Spleen (tissue), 7 donors: ENCODE measurements around the gene RASA3.

Experiments used
- CTCF ChIP-seq, 11 experiments: fragments of 200-600 bp in 7 of 11; fragments of 450-650 bp in 4 of 11; sonication (generic) in 4 of 11; IDR thresholded peaks in 8 of 11; conservative IDR thresholded peaks in 3 of 11; 1 replicate in 7 of 11; 2 replicates in 4 of 11; pipeline versions ENCODE4 v1.4.0 to v1.8.0; 2016 to 2021; ENCODE audit warnings: antibody characterized with exemption in 11 of 11, inconsistent platforms in 4 of 11, mild to moderate bottlenecking in 1 of 11
- POLR2A ChIP-seq, 3 donors: fragments of 450-650 bp; IDR thresholded peaks; one replicate each; pipeline ENCODE4 v1.5.1; 2017; ENCODE audit warnings: antibody characterized with exemption in 3 of 3, mild to moderate bottlenecking in 1 of 3
- donor health status: DM: no; HTN: no; CAD: no; lungs with moderate emphysema.
- donor health status: DM: no; HTN: no; CAD: no.
- donor health status: DM: no; HTN: no; CAD: no.

- no peak for TF ChIP-seq CTCF (IDR thresholded peaks at IDR 0.05 in 8 of 11, conservative IDR thresholded peaks at IDR 0.05 in 3 of 11)
- no peak for TF ChIP-seq POLR2A (IDR thresholded peaks at IDR 0.05)
Measured at GRCh38 chr13:114013952-114014629, 118.3 kb downstream of the RASA3 start.
